Rectal smooth muscle tissue (tissue), 1 donor: ENCODE results near the gene IPMK.
A peak's percentile ranks its signal among the peaks of the same experiment; 100 is the strongest.

ENCODE experiments used
- H3K27ac ChIP-seq: one replicate; pipeline ENCODE4 v1.7.0; 2013; ENCODE audit warnings: low read depth, low read length, inconsistent platforms
- H3K27me3 ChIP-seq: one replicate; pipeline ENCODE4 v1.7.0; 2013; ENCODE audit warnings: low read length; ENCODE audit not compliant: control insufficient read depth, insufficient read depth
- H3K36me3 ChIP-seq: one replicate; pipeline ENCODE4 v1.7.0; 2013; ENCODE audit warnings: low read length; ENCODE audit not compliant: control insufficient read depth, insufficient read depth
- H3K4me1 ChIP-seq: one replicate; pipeline ENCODE4 v1.7.0; 2013; ENCODE audit warnings: low read length; ENCODE audit not compliant: control insufficient read depth, insufficient read depth
- H3K4me3 ChIP-seq: one replicate; pipeline ENCODE4 v1.7.0; 2013; ENCODE audit warnings: low read length
- H3K9ac ChIP-seq: one replicate; pipeline ENCODE4 v1.7.0; 2013; ENCODE audit warnings: low read length

IPMK gene

DNA sequence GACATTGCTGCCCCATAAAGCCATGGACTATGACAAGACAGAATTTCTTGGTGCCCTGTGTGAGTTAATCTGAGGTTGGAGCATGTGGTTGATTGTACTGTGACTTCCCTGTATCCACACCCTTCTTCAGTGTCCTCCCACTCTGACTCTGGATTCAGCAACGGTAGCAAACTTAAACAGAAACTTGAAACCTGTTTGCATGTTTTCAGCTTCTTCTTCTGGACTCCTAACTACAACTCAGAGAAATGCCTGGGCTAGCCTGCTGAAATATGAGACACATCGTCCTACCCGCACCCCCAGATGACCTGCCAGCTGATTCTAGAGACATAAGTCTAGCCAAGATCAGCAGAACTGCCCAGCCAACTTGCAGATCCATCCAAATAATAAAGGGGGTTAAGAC, 78.4 kb downstream of the IPMK start:
- Histone ChIP-seq H3K27me3 (no peaks in the 10 kb centered on the region), H3K36me3 (no peaks in the 10 kb centered on the region), H3K27ac (no peak overlapping the region), H3K9ac (no peak overlapping the region), H3K4me3 (no peak overlapping the region), H3K4me1 (no peaks in the 10 kb centered on the region)

DNA sequence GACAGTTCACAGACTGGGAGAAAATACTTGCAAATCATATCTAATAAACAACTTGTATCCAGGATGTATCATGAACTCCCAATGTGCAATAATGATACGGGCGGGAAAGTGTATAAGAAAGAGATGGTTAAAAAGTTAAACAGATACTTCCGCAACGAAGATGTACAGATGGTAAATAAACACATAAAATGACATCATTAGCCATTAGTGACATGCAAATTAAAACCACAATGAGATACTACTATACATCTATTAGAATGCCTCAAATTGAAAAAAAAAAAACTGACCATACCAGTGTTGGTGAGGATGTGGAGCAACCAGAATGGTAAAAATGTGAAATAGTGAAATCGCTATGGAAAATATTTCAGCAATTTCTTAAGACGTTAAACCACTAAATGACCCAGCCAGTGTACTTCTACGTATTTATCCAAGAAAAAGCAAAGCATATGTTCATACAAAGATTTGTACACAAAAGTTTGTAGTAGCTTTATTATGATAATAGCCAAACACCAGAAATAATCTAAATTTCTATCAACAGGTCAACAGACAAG, 83.5 kb downstream of the IPMK start:
- Histone ChIP-seq H3K4me3 (no peak overlapping the region), H3K27ac (no peak overlapping the region), H3K27me3 (no peaks in the 10 kb centered on the region), H3K4me1 (no peaks in the 10 kb centered on the region), H3K36me3 (no peaks in the 10 kb centered on the region), H3K9ac (no peak overlapping the region)

- no peak overlapping the region for H3K27ac ChIP-seq
- peaks cover 3% of the 10 kb centered on the region for H3K4me1 ChIP-seq
- no peak overlapping the region for H3K9ac ChIP-seq
- H3K36me3 ChIP-seq, result no peaks in the 10 kb centered on the region
- H3K27me3 ChIP-seq, result no peaks in the 10 kb centered on the region
- H3K4me3 ChIP-seq, result no peak overlapping the region
Observed at GRCh38 chr10:58180666-58181065, 87.0 kb downstream of the IPMK start.

DNA sequence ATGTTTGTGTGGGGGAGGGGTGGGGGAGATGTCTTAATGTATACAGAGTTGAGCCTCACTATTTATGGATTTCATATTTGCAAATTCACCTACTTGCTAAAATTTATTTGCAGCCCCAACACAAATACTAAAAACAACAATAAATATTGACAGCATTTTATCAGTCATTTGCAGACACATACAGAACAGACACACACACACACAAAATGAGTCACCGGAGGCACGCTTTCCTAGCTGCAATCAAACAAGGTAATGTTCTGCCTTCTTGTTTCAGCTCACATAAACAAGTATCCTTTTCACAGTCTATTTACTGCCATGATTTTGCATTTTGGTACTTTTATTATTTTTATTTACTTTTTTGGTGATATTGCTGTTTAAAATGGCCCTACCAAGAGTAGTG, 88.5 kb downstream of the IPMK start:
- H3K27ac ChIP-seq, result no peak overlapping the region
- no peaks in the 10 kb centered on the region for H3K27me3 ChIP-seq
- no peak overlapping the region for H3K9ac ChIP-seq
- H3K4me3 ChIP-seq, result no peak overlapping the region
- H3K36me3 ChIP-seq, result no peaks in the 10 kb centered on the region
- peaks cover 3% of the 10 kb centered on the region for H3K4me1 ChIP-seq

DNA sequence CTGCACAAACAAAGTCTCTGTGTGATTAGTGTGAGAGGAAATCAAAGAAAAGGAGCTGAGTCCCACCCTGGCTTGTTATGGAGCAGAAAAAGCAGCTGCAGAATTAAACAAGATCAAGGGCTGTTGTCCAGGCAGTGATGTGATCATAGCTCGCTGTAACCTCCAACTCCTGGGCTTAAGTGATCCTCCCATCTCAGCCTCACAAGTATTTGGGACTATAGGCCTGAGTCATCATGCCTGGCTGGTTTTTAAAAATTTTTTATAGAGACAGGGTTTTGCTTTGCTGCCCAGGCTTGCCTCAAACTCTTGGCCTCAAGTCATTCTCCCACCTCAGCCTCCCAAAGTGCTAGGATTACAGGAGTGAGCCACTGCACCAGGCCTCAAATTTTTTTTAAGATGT, 88.9 kb downstream of the IPMK start:
- Histone ChIP-seq H3K4me3 (no peak overlapping the region), H3K36me3 (no peaks in the 10 kb centered on the region), H3K9ac (no peak overlapping the region), H3K27me3 (no peaks in the 10 kb centered on the region), H3K4me1 (peaks cover 3% of the 10 kb centered on the region), H3K27ac (peak overlapping the region; percentile 8)

DNA sequence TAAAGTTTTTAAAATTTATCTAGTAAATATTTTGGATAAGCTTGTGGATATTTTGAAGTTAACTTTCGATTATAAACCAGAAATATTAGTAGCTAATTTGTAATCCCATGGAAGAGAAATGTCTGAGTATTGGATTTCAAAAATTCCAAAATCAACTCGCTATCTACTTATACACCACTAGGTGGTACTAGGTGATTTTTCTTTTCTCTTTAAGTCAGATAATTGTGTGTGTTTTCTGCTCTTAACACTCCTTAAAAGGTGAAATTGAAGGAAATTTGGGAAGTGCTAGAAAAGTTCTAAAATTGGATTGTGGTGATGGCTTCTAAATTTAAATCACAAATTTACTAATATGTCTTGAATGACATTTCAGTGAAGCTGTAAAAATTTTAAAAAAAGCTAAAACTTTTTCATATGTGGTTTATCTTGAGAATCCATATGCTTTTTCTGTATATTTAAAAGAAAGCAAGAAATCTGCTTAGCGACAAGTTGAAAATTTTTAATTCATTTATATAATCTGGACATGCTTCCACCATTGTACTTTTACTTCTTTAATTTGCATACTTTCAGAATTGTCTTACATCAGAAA, 90.2 kb downstream of the IPMK start:
- Histone ChIP-seq H3K36me3 (no peaks in the 10 kb centered on the region), H3K4me1 (peaks cover 3% of the 10 kb centered on the region), H3K27ac (no peak overlapping the region), H3K9ac (no peak overlapping the region), H3K27me3 (no peaks in the 10 kb centered on the region), H3K4me3 (no peak overlapping the region)

GRCh38 chr10:58175990-58176900, 91.4 kb downstream of the IPMK start:
- H3K36me3 ChIP-seq, result no peaks in the 10 kb centered on the region
- no peak overlapping the region for H3K27ac ChIP-seq
- peaks cover 3% of the 10 kb centered on the region for H3K4me1 ChIP-seq
- no peaks in the 10 kb centered on the region for H3K27me3 ChIP-seq
- H3K4me3 ChIP-seq, result no peak overlapping the region
- no peak overlapping the region for H3K9ac ChIP-seq

- Histone ChIP-seq H3K4me3 (no peak overlapping the region), H3K36me3 (no peaks in the 10 kb centered on the region), H3K27ac (no peak overlapping the region), H3K27me3 (no peaks in the 10 kb centered on the region), H3K9ac (no peak overlapping the region), H3K4me1 (peaks cover 3% of the 10 kb centered on the region)
Observed at GRCh38 chr10:58174831-58175230, 92.9 kb downstream of the IPMK start.

DNA sequence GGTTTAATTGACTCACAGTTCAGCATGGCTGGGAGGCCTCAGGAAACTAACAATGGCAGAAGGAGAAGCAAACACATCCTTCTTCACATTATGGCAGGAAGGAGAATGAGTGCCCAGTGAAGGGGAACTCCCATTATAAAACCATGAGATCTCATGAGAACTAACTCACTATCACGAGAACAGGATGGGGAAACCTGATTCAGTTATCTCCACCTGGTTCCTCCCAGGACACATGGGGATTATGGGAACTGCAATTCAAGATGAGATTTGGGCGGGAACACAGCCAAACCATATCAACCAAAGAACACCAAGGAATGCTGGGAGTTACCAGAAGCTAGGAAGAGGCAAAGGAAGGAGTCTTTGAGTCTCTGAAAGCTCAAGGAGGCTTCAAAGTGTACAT, 94.3 kb downstream of the IPMK start:
- H3K4me1 ChIP-seq, result peaks cover 3% of the 10 kb centered on the region
- no peak overlapping the region for H3K4me3 ChIP-seq
- H3K9ac ChIP-seq, result no peak overlapping the region
- no peaks in the 10 kb centered on the region for H3K36me3 ChIP-seq
- no peak overlapping the region for H3K27ac ChIP-seq
- no peaks in the 10 kb centered on the region for H3K27me3 ChIP-seq

- H3K9ac ChIP-seq, result no peak overlapping the region
Observed at GRCh38 chr10:58171146-58171545, 96.5 kb downstream of the IPMK start.

DNA sequence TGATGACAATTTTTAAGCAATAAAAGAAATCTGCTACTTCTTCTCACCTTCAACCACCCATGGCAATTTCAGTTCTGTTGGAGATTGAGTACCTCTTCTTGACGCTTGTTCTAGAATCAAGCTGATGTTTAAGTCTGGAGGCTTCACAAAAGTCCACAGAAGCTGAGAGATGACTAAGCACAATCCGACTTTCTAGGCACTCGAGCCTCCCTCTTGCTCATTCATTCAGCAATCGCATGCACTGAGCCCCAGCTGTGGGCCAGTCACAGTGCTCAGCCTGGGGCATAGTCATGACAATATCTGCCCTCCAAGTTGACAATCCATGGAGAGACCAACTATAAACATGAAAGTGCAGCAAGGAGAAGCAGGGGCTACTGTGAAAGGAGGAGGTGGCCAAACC, 103.2 kb downstream of the IPMK start:
- no peak overlapping the region for H3K9ac ChIP-seq
- H3K4me1 ChIP-seq, result no peaks in the 10 kb centered on the region
- no peaks in the 10 kb centered on the region for H3K27me3 ChIP-seq
- no peak overlapping the region for H3K4me3 ChIP-seq
- H3K27ac ChIP-seq, result no peak overlapping the region
- no peaks in the 10 kb centered on the region for H3K36me3 ChIP-seq

More at GRCh38 chr10:58171146-58171545, 96.5 kb downstream of the IPMK start:
- no peaks in the 10 kb centered on the region for H3K4me1 ChIP-seq
- H3K27me3 ChIP-seq, result no peaks in the 10 kb centered on the region
- H3K36me3 ChIP-seq, result no peaks in the 10 kb centered on the region
- no peak overlapping the region for H3K27ac ChIP-seq
- no peak overlapping the region for H3K4me3 ChIP-seq

GRCh38 chr10:58158806-58159205, 108.9 kb downstream of the IPMK start:
- Histone ChIP-seq H3K36me3 (no peaks in the 10 kb centered on the region), H3K4me3 (no peak overlapping the region), H3K9ac (no peak overlapping the region), H3K4me1 (no peaks in the 10 kb centered on the region), H3K27me3 (no peaks in the 10 kb centered on the region), H3K27ac (no peak overlapping the region)
